ENCODE results near the gene C12orf75.
A peak's percentile ranks its signal among the peaks of the same experiment; 100 is the strongest.
"Not testable (repeated sequence)": the region's sequence is repeated elsewhere in the genome, so short reads cannot be mapped to it uniquely, and the experiment has no call there.

C12orf75 gene

GRCh38 chr12:105330283-105330930 lies at the start of gene C12orf75:
Gene C12orf75 (plus strand): TSS chr12:105330691. CDS start chr12:105330892, 201 bp downstream.
- peak; percentile 41 for DNase-seq

GRCh38 chr12:105280966-105281693 lies 49.4 kb upstream of the C12orf75 start:
- DNase-seq = no peak

- no peak for DNase-seq
Measured at GRCh38 chr12:105281694-105282049, 48.8 kb upstream of the C12orf75 start.

- no peak for DNase-seq
Measured at GRCh38 chr12:105285378-105285777, 45.1 kb upstream of the C12orf75 start.

- no peak for DNase-seq
Measured at GRCh38 chr12:105287408-105287807, 43.1 kb upstream of the C12orf75 start.

- no peak for DNase-seq
Measured at GRCh38 chr12:105288311-105288996, 42.0 kb upstream of the C12orf75 start.

GRCh38 chr12:105289114-105289904 lies 41.2 kb upstream of the C12orf75 start:
- DNase-seq = no peak

- no peak for DNase-seq
Measured at GRCh38 chr12:105291531-105291930, 39.0 kb upstream of the C12orf75 start.

GRCh38 chr12:105292705-105293104 lies 37.8 kb upstream of the C12orf75 start:
- no peak for DNase-seq

- no peak for DNase-seq
Measured at GRCh38 chr12:105293187-105293586, 37.3 kb upstream of the C12orf75 start.

- no peak for DNase-seq
Measured at GRCh38 chr12:105294161-105294560, 36.3 kb upstream of the C12orf75 start.

GRCh38 chr12:105294886-105295479 lies 35.5 kb upstream of the C12orf75 start:
- DNase-seq = no peak

GRCh38 chr12:105296116-105297089 lies 34.1 kb upstream of the C12orf75 start:
- no peak for DNase-seq

- DNase-seq = no peak
Measured at GRCh38 chr12:105300883-105301282, 29.6 kb upstream of the C12orf75 start.

GRCh38 chr12:105301696-105302095 lies 28.8 kb upstream of the C12orf75 start:
- DNase-seq = no peak

- DNase-seq = not testable (repeated sequence)
Measured at GRCh38 chr12:105302986-105303385, 27.5 kb upstream of the C12orf75 start.

- DNase-seq = not testable (repeated sequence)
Measured at GRCh38 chr12:105304626-105305025, 25.9 kb upstream of the C12orf75 start.

GRCh38 chr12:105307601-105308314 lies 22.7 kb upstream of the C12orf75 start:
- not testable (repeated sequence) for DNase-seq

GRCh38 chr12:105308839-105309238 lies 21.7 kb upstream of the C12orf75 start:
- DNase-seq = not testable (repeated sequence)

GRCh38 chr12:105309384-105309783 lies 21.1 kb upstream of the C12orf75 start:
- DNase-seq = not testable (repeated sequence)

All from NCI-H1694 treated with DMSO at 0.1 percent for 48 hours (cell line).